SH-SY5Y (cell line): ENCODE data around the gene MED25.

Source experiments
- GATA2 ChIP-seq: IDR thresholded peaks from 2 replicates; pipeline ENCODE4 v1.6.1; 2011; ENCODE audit warnings: mild to moderate bottlenecking, low read depth, low read length
- GATA3 ChIP-seq: IDR thresholded peaks from 2 replicates; pipeline ENCODE4 v1.6.1; 2011; ENCODE audit warnings: low read depth, mild to moderate bottlenecking, low read length, moderate library complexity

DNA sequence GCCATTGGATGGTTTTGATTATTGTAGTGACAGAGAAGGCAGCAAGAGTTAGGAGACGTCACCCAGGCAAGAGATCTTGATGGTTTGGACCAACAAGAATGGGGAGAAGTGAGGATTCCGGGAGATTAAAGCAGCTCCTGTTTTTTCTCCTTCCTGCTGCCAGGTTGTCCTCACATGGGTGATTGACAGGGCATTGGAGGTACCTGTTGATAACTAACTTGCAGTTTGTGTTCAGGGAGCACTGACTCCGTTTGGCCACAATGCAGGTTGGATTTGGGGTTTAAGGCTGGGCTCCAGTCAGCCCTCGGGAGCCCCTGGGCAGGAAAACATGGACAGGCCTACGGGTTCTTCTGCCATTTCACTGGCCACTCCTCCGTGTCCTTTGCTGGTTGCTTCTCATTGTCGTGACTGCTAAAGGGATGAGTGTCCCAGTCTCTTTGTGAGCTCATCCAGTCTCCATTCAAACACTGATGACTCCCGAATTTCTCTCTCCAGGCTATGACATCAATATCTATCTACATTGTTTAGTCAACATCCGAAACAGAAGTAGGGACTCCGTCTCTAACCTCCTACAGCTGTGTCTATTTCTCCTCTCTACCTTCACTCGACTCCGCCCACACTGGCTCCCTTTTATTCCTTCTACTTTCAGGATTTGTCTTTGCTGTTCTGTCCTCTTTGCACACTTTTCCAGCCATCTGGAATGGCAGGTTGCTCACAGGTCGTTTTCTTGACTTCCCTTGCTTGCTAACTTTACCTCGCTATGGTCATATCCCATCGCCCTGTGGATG lies 31.5 kb downstream of the MED25 start:
- TF ChIP-seq GATA3 (no peak), GATA2 (no peak)
